H1 (cell line): ENCODE results near the gene UVRAG. TPM values are rescaled to one million over a fixed set of nuclear protein-coding genes. Genes with fewer than 3 reads are reported as not detected.

Experiments
- CTCF ChIA-PET: fragments of 300-600 bp; sonication (Branson Sonifier 250); formaldehyde crosslinking; loops from one replicate; lab custom pipeline; 2021; ENCODE audit not compliant: partially characterized antibody; lab: Charles Lee
- POLR2A ChIA-PET: fragments of 300-600 bp; sonication (Branson Sonifier 250); formaldehyde crosslinking; loops from one replicate; lab custom pipeline; 2021; ENCODE audit warnings: inconsistent platforms; ENCODE audit not compliant: partially characterized antibody; lab: Charles Lee
- DNase-seq, 2 experiments: peaks; one replicate each; pipeline versions ENCODE4 v3.0.0 to v3.0.0-alpha.2; 2010 to 2022; ENCODE audit warnings: low spot score in 2 of 2, low read depth in 1 of 2, mixed read lengths in 1 of 2
- FAIRE-seq: peaks from 2 replicates; lab custom pipeline; 2011; peaks lifted over from hg19 to GRCh38; lab: Jason Lieb, UNC
- H2AFZ ChIP-seq: 2 replicates; pipeline ENCODE4 v1.8.1; 2012; ENCODE audit warnings: low read length, inconsistent platforms
- H2AK5ac ChIP-seq: 2 replicates; pipeline ENCODE4 v1.6.1; 2013; ENCODE audit warnings: low read depth, low read length
- H2BK120ac ChIP-seq: replicated peaks from 2 replicates; pipeline ENCODE3; 2013; ENCODE audit warnings: low read depth, low read length, inconsistent platforms
- H2BK12ac ChIP-seq: 2 replicates; pipeline ENCODE4 v1.6.1; 2013; ENCODE audit warnings: low read depth, low read length
- H2BK15ac ChIP-seq: 2 replicates; pipeline ENCODE4 v1.6.1; 2013; ENCODE audit warnings: low read length
- H2BK20ac ChIP-seq: 2 replicates; pipeline ENCODE4 v1.6.1; 2013; ENCODE audit warnings: low read length
- H2BK5ac ChIP-seq: 2 replicates; pipeline ENCODE4 v1.6.1; 2013; ENCODE audit warnings: low read depth, low read length
- H3K14ac ChIP-seq: 2 replicates; pipeline ENCODE4 v1.6.1; 2013; ENCODE audit warnings: inconsistent platforms; ENCODE audit not compliant: insufficient read length
- H3K18ac ChIP-seq: 2 replicates; pipeline ENCODE4 v1.6.1; 2013; ENCODE audit warnings: low read length; ENCODE audit errors: extremely low read depth
- H3K23ac ChIP-seq: 2 replicates; pipeline ENCODE4 v1.6.1; 2013; ENCODE audit warnings: inconsistent platforms; ENCODE audit not compliant: insufficient read length
- H3K23me2 ChIP-seq: 2 replicates; pipeline ENCODE4 v1.6.1; 2013; ENCODE audit warnings: low read depth, low read length
- H3K27ac ChIP-seq: 2 replicates; pipeline ENCODE4 v1.6.1; 2011; ENCODE audit warnings: low read depth, low read length, inconsistent platforms
- H3K27me3 ChIP-seq, 4 experiments: replicated peaks in 1 of 4; 1 replicate in 1 of 4; 2 replicates in 3 of 4; pipeline versions ENCODE4 v1.6.1 to v1.8.1; 2011 to 2013; ENCODE audit warnings: low read length in 3 of 4, mild to moderate bottlenecking in 3 of 4, inconsistent platforms in 2 of 4, mixed read lengths in 2 of 4, moderate library complexity in 1 of 4; ENCODE audit not compliant: control insufficient read depth in 3 of 4, insufficient read depth in 3 of 4; ENCODE audit errors: extremely low read depth in 1 of 4
- H3K36me3 ChIP-seq, 4 experiments: 2 replicates each; pipeline versions ENCODE4 v1.6.1 to v1.8.1; 2011 to 2013; ENCODE audit warnings: mild to moderate bottlenecking in 4 of 4, low read length in 3 of 4, moderate library complexity in 2 of 4, control low read depth in 1 of 4, inconsistent platforms in 1 of 4; ENCODE audit not compliant: insufficient read depth in 4 of 4, control insufficient read depth in 2 of 4
- H3K4ac ChIP-seq: replicated peaks from 2 replicates; pipeline ENCODE3; 2013; ENCODE audit warnings: low read length, low read depth, mixed read lengths, inconsistent platforms; ENCODE audit not compliant: insufficient read length
- H3K4me1 ChIP-seq, 4 experiments: replicated peaks in 1 of 4; 1 replicate in 1 of 4; 2 replicates in 3 of 4; pipeline versions ENCODE4 v1.6.1 to v1.8.1; 2011 to 2013; ENCODE audit warnings: low read length in 3 of 4, inconsistent platforms in 2 of 4, mixed read lengths in 1 of 4; ENCODE audit not compliant: insufficient read depth in 4 of 4, control insufficient read depth in 3 of 4
- H3K4me2 ChIP-seq, 2 experiments: 2 replicates each; pipeline versions ENCODE4 v1.6.1 to v1.8.1; 2011 to 2013; ENCODE audit warnings: low read depth in 2 of 2, low read length in 2 of 2, control low read depth in 1 of 2, inconsistent platforms in 1 of 2, mild to moderate bottlenecking in 1 of 2; ENCODE audit not compliant: insufficient read depth in 1 of 2
- H3K4me3 ChIP-seq, 4 experiments: fragments of 200-600, 300-600 bp in 1 of 4; sonication (generic), shearing (Covaris generic), sonication (Bioruptor Twin) in 1 of 4; 2 replicates each; pipeline versions ENCODE4 v1.5.1 to v1.8.1; 2011 to 2016; ENCODE audit warnings: low read length in 4 of 4, low read depth in 3 of 4, control low read depth in 2 of 4, inconsistent platforms in 2 of 4, mild to moderate bottlenecking in 2 of 4, mixed read lengths in 1 of 4, moderate library complexity in 1 of 4; ENCODE audit not compliant: insufficient read depth in 2 of 4; ENCODE audit errors: extremely low read depth in 1 of 4
- H3K56ac ChIP-seq: replicated peaks from 2 replicates; pipeline ENCODE3; 2013; ENCODE audit warnings: low read depth, mild to moderate bottlenecking, mixed read lengths, low read length, inconsistent platforms; ENCODE audit not compliant: insufficient read length
- H3K79me1 ChIP-seq: 2 replicates; pipeline ENCODE4 v1.6.1; 2013; ENCODE audit warnings: low read depth, low read length, control low read depth
- H3K79me2 ChIP-seq, 2 experiments: 2 replicates each; pipeline versions ENCODE4 v1.6.1 to v1.8.1; 2012 to 2013; ENCODE audit warnings: low read length in 2 of 2, mild to moderate bottlenecking in 2 of 2, inconsistent platforms in 1 of 2; ENCODE audit not compliant: insufficient read depth in 2 of 2, control insufficient read depth in 1 of 2
- H3K9ac ChIP-seq, 4 experiments: replicated peaks in 1 of 4; 1 replicate in 1 of 4; 2 replicates in 3 of 4; pipeline versions ENCODE4 v1.6.1 to v1.8.1; 2011 to 2013; ENCODE audit warnings: low read depth in 3 of 4, low read length in 3 of 4, control low read depth in 2 of 4, mild to moderate bottlenecking in 2 of 4, moderate library complexity in 2 of 4, inconsistent platforms in 1 of 4; ENCODE audit errors: extremely low read depth in 1 of 4
- H3K9me3 ChIP-seq, 2 experiments: 2 replicates each; pipeline versions ENCODE4 v1.6.1 to v1.8.1; 2012 to 2013; ENCODE audit warnings: mild to moderate bottlenecking in 2 of 2, moderate library complexity in 2 of 2, control low read depth in 1 of 2, inconsistent platforms in 1 of 2, low read depth in 1 of 2, low read length in 1 of 2, mixed read lengths in 1 of 2; ENCODE audit not compliant: insufficient read depth in 2 of 2
- H4K20me1 ChIP-seq, 2 experiments: replicated peaks in 1 of 2; 2 replicates each; pipeline versions ENCODE3 to v1.8.1; 2011 to 2013; ENCODE audit warnings: inconsistent platforms in 2 of 2, low read length in 2 of 2, mild to moderate bottlenecking in 1 of 2; ENCODE audit not compliant: insufficient read depth in 2 of 2, control insufficient read depth in 1 of 2
- H4K5ac ChIP-seq: 2 replicates; pipeline ENCODE4 v1.6.1; 2013; ENCODE audit warnings: low read length, low read depth, mixed read lengths, inconsistent platforms; ENCODE audit not compliant: insufficient read length
- H4K8ac ChIP-seq: 2 replicates; pipeline ENCODE4 v1.8.0; 2013; ENCODE audit warnings: mild to moderate bottlenecking, moderate library complexity, low read length, inconsistent platforms; ENCODE audit not compliant: insufficient read depth; ENCODE audit errors: extremely low read depth
- H4K91ac ChIP-seq: replicated peaks from 2 replicates; pipeline ENCODE3; 2013; ENCODE audit warnings: low read length, mixed read lengths, inconsistent platforms; ENCODE audit not compliant: insufficient read length
- ATF3 ChIP-seq: IDR thresholded peaks from 2 replicates; pipeline ENCODE4 v1.6.1; 2011; ENCODE audit warnings: low read depth, mild to moderate bottlenecking, low read length; ENCODE audit not compliant: insufficient read depth
- CBX5 ChIP-seq: fragments of 300-800, 300-1000 bp; sonication (generic); IDR thresholded peaks from 2 replicates; pipeline ENCODE4 v1.7.1; 2016; ENCODE audit warnings: antibody characterized with exemption, low read length, low read depth
- CHD1 ChIP-seq: IDR thresholded peaks from 2 replicates; pipeline ENCODE4 v1.6.1; 2012; ENCODE audit warnings: low read depth, low read length, improper control_type of control experiment
- HDAC2 ChIP-seq, 2 experiments: fragments of 300-600 bp in 1 of 2; sonication (generic) in 1 of 2; IDR thresholded peaks; 2 replicates each; pipeline ENCODE4 v1.6.1; 2011 to 2012; ENCODE audit warnings: low read depth in 2 of 2, low read length in 2 of 2, mild to moderate bottlenecking in 2 of 2, moderate library complexity in 2 of 2, borderline replicate concordance in 1 of 2, inconsistent platforms in 1 of 2
- RAD21 ChIP-seq, 2 experiments: IDR thresholded peaks in 1 of 2; conservative IDR thresholded peaks in 1 of 2; 2 replicates each; pipeline ENCODE4 v1.6.1; 2011; ENCODE audit warnings: low read depth in 2 of 2, low read length in 2 of 2, improper control_type of control experiment in 1 of 2, inconsistent platforms in 1 of 2, mild to moderate bottlenecking in 1 of 2, moderate library complexity in 1 of 2
- SIX5 ChIP-seq: IDR thresholded peaks from 2 replicates; pipeline ENCODE4 v1.6.1; 2011; ENCODE audit warnings: mild to moderate bottlenecking, low read depth, low read length
- WGBS, 2 experiments: shearing (Covaris generic) in 1 of 2; methylation state at CpG; one replicate each; pipeline versions ENCODE4 v1.1.6 to v1.1.7; 2013 to 2015; ENCODE audit warnings: low lambda C conversion rate in 2 of 2, mixed read lengths in 2 of 2, inconsistent platforms in 1 of 2, low coverage in 1 of 2, missing lambda C conversion rate in 1 of 2; ENCODE audit not compliant: insufficient replicate concordance in 2 of 2, insufficient coverage in 1 of 2, insufficient read length in 1 of 2; ENCODE audit errors: extremely low coverage in 1 of 2, missing lambda C conversion rate in 1 of 2; 5-methylcytosine and 5-hydroxymethylcytosine counted together
- polyA plus RNA-seq, 7 experiments: library from polyadenylated mRNA; depleted of rRNA in 3 of 7; stranded (reverse) in 5 of 7; unstranded in 2 of 7; fragments of >200 nt in 5 of 7; fragments of 200-250 nt in 2 of 7; gene quantifications; 1 replicate in 5 of 7; 2 replicates in 1 of 7; 4 replicates in 1 of 7; pipeline versions ENCODE4 v1.2.1 to v1.2.3, GENCODE V29; 2011 to 2013; ENCODE audit warnings: missing spikeins in 2 of 7, mixed read lengths in 2 of 7
- total RNA-seq: library from RNA; stranded (reverse); fragmentation: NEBNext Ultra II Directional; extraction: Animal tissue kit (Norgen Biotek cat#: 25700); gene quantifications from 2 replicates; pipeline ENCODE4 v1.2.1, GENCODE V29; 2021

UVRAG gene
- total and polyA plus RNA-seq, 2 of the 8 experiments (the other 6 are each of a cell fraction or from before 2014, with no cell fraction given), result 5.5 to 14.7 TPM

- no peak overlapping the region for H3K9ac ChIP-seq
- no peak overlapping the region for H4K5ac ChIP-seq
- H3K79me1 ChIP-seq, result no peaks in the 10 kb centered on the region
- H3K23ac ChIP-seq, result no peak overlapping the region
- no peaks in the 10 kb centered on the region for H3K79me2 ChIP-seq
- FAIRE-seq (no peak), DNase-seq (no peak)
- no peak overlapping the region for H2BK12ac ChIP-seq
- H3K56ac ChIP-seq, result no peak overlapping the region
- H3K4ac ChIP-seq, result no peak overlapping the region
- H3K4me1 ChIP-seq, result 0 out of 7 replicates have a peak, but pooled peaks cover 0 to 2% (median 0%) of the 10 kb centered on the region in 4 experiments
- no peak overlapping the region for H3K14ac ChIP-seq
- H3K4me3 ChIP-seq, result no peak overlapping the region
- no peak overlapping the region for H4K91ac ChIP-seq
- H3K27ac ChIP-seq, result no peak overlapping the region
- no peaks in the 10 kb centered on the region for H4K20me1 ChIP-seq
- WGBS, 2 experiments, result 85% methylated on average over 6 of the region's 6 CpGs; no CpG with 5 or more reads in 1 of the 2 experiments
- H3K23me2 ChIP-seq, result no peaks in the 10 kb centered on the region
- no peak overlapping the region for H2AFZ ChIP-seq
- H2BK120ac ChIP-seq, result no peak overlapping the region
- H2BK5ac ChIP-seq, result no peak overlapping the region
- H3K18ac ChIP-seq, result no peak overlapping the region
- TF ChIP-seq SIX5 (no peak), ATF3 (no peak), HDAC2 (IDR thresholded peaks at IDR 0.05; ENCODE audit: borderline replicate concordance in 1 of 2, low read depth in 2 of 2, low read length in 2 of 2) (no peak), CHD1 (no peak), RAD21 (IDR thresholded peaks at IDR 0.05 in 1 of 2, conservative IDR thresholded peaks at IDR 0.05 in 1 of 2; ENCODE audit: low read depth in 2 of 2, low read length in 2 of 2) (peak in 1 of 2 experiments; percentile 13; a peak in 1 of 4 replicates), CBX5 (no peak)
- TF ChIP-seq, all 59 proteins: peak for 1
- Histone ChIP-seq H3K9me3 (no peaks in the 10 kb centered on the region), H2BK20ac (no peak overlapping the region), H3K36me3 (no peaks in the 10 kb centered on the region), H4K8ac (no peak overlapping the region), H2AK5ac (no peak overlapping the region), H3K27me3 (no peaks in the 10 kb centered on the region), H2BK15ac (no peak overlapping the region), H3K4me2 (no peak overlapping the region)
- ChIA-PET CTCF (interaction anchor here (0.7 to 6.0 kb wide), 10 partner anchors 10 to 351 kb away, joined by 3 to 94 read pairs (median 8); partner anchors contain the start of gene UVRAG), POLR2A (no interaction called here)
Observed at GRCh38 chr11:75800728-75801361, 14.2 kb upstream of the UVRAG start.
